Naive thymus-derived CD8-positive, alpha-beta T cell (primary cell): ENCODE measurements around the gene ITGA7. TPM values are rescaled to one million over a fixed set of nuclear protein-coding genes. Genes with fewer than 3 reads are reported as not detected.
"Not testable (repeated sequence)": the region's sequence is repeated elsewhere in the genome, so short reads cannot be mapped to it uniquely, and the experiment has no call there.

Experiments used
- ATAC-seq, 2 donors: fragments of 150-1000 bp; cut with Tn5 transposase in 1 of 2; sonication (Bioruptor Pico), chemical (Tn5 transposase) in 1 of 2; 1 replicate in 1 of 2; 2 replicates in 1 of 2; pipeline ENCODE4 v1.10.0; 2021; ENCODE audit warnings: mild to moderate bottlenecking in 2 of 2, moderate library complexity in 2 of 2
- POLR2A ChIA-PET: fragments of 350-600 bp; sonication (Branson Sonifier 250); formaldehyde crosslinking; loops from one replicate; lab custom pipeline; 2021; ENCODE audit warnings: antibody characterized with exemption; lab: Charles Lee
- DNase-seq, 10 donors: peaks; one replicate each; pipeline versions ENCODE4 v3.0.0 to v3.0.0-alpha.2; 2020 to 2022
- H3K27ac Mint-ChIP-seq, 10 donors: one replicate each; pipeline ENCODE4 v1.8.0; 2020 to 2022; ENCODE audit warnings: mild to moderate bottlenecking in 10 of 10, mixed read lengths in 10 of 10, moderate library complexity in 4 of 10, inconsistent platforms in 1 of 10
- H3K27me3 Mint-ChIP-seq, 5 donors: one replicate each; pipeline ENCODE4 v1.8.0; 2021 to 2022; ENCODE audit warnings: mixed read lengths in 5 of 5
- H3K36me3 Mint-ChIP-seq, 3 donors: one replicate each; pipeline ENCODE4 v1.8.0; 2020 to 2022; ENCODE audit warnings: mixed read lengths in 3 of 3, mild to moderate bottlenecking in 2 of 3, inconsistent platforms in 1 of 3
- H3K4me1 Mint-ChIP-seq, 4 donors: one replicate each; pipeline ENCODE4 v1.8.0; 2021 to 2022; ENCODE audit warnings: mixed read lengths in 4 of 4
- H3K4me3 Mint-ChIP-seq, 10 donors: one replicate each; pipeline ENCODE4 v1.8.0; 2020 to 2022; ENCODE audit warnings: mild to moderate bottlenecking in 10 of 10, mixed read lengths in 10 of 10, moderate library complexity in 6 of 10, inconsistent platforms in 1 of 10
- H3K9me3 Mint-ChIP-seq, 9 donors: one replicate each; pipeline ENCODE4 v1.8.0; 2020 to 2022; ENCODE audit warnings: mixed read lengths in 9 of 9, mild to moderate bottlenecking in 3 of 9, inconsistent platforms in 1 of 9, moderate library complexity in 1 of 9
- polyA plus RNA-seq, 3 donors: library from polyadenylated mRNA; unstranded; fragments of 300-500 nt; fragmentation: Illumina TruSeq; gene quantifications; one replicate each; pipeline ENCODE4 v1.2.3, GENCODE V29; 2021
- total RNA-seq, 8 experiments: library from RNA in 2 of 8; stranded (reverse) in 2 of 8; gene quantifications; one replicate each; pipeline ENCODE4 v1.2.3 and lab custom pipeline; 2021 to 2026

Gene ITGA7
- total and polyA plus RNA-seq, 5 experiments from 2014 or later = 1.5 to 7.0 (median 3.4) TPM; not detected in 1

GRCh38 chr12:55658212-55658611, 49.5 kb downstream of the ITGA7 start:
- H3K27ac Mint-ChIP-seq = no peak overlapping the region

GRCh38 chr12:55657212-55657611, 50.5 kb downstream of the ITGA7 start:
- Mint-ChIP-seq H3K4me1 (peaks cover 2 to 13% (median 7%) of the 10 kb centered on the region in 4 donors), H3K36me3 (no peaks in the 10 kb centered on the region), H3K27ac (peak overlapping the region in 1 of 10 donors; percentile 50), H3K27me3 (peaks cover 0 to 2% (median 0%) of the 10 kb centered on the region in 5 donors), H3K4me3 (no peak overlapping the region), H3K9me3 (no peaks in the 10 kb centered on the region)
- ATAC-seq = no peak
- POLR2A ChIA-PET = interaction anchor here (3.4 kb wide), 1 partner anchor 10 kb away, joined by 21 read pairs; no protein-coding TSS in a partner anchor
- no peak for DNase-seq

More at GRCh38 chr12:55658212-55658611, 49.5 kb downstream of the ITGA7 start:
- Mint-ChIP-seq H3K4me3 (no peak overlapping the region), H3K27me3 (peaks cover 0 to 5% (median 0%) of the 10 kb centered on the region in 5 donors), H3K36me3 (no peaks in the 10 kb centered on the region), H3K4me1 (peaks cover 0 to 4% (median 1%) of the 10 kb centered on the region in 4 donors), H3K9me3 (no peaks in the 10 kb centered on the region)
- ATAC-seq = no peak
- no peak for DNase-seq
- POLR2A ChIA-PET = no interaction called here

- ATAC-seq (no peak), DNase-seq (no peak)
- H3K27me3 Mint-ChIP-seq = peaks cover 0 to 2% (median 0%) of the 10 kb centered on the region in 5 donors
- POLR2A ChIA-PET = interaction anchor here (3.4 kb wide), 1 partner anchor 8 kb away, joined by 21 read pairs; no protein-coding TSS in a partner anchor
- no peak overlapping the region for H3K27ac Mint-ChIP-seq
- no peaks in the 10 kb centered on the region for H3K9me3 Mint-ChIP-seq
- H3K4me1 Mint-ChIP-seq = peaks cover 4 to 23% (median 9%) of the 10 kb centered on the region in 4 donors
- no peaks in the 10 kb centered on the region for H3K36me3 Mint-ChIP-seq
- H3K4me3 Mint-ChIP-seq = no peak overlapping the region
These were observed 53.0 kb downstream of the ITGA7 start for GRCh38 chr12:55654511-55655214.

- DNase-seq = peak in 2 of 10 donors; percentile 6 to 16
- peak overlapping the region in 1 of 10 donors; percentile 19 for H3K27ac Mint-ChIP-seq
- H3K4me1 Mint-ChIP-seq = peaks cover 4 to 23% (median 9%) of the 10 kb centered on the region in 4 donors
- POLR2A ChIA-PET = no interaction called here
- ATAC-seq = peak in 1 of 2 donors; percentile 60
- no peaks in the 10 kb centered on the region for H3K9me3 Mint-ChIP-seq
- peaks cover 0 to 2% (median 0%) of the 10 kb centered on the region in 5 donors for H3K27me3 Mint-ChIP-seq
- no peaks in the 10 kb centered on the region for H3K36me3 Mint-ChIP-seq
- H3K4me3 Mint-ChIP-seq = no peak overlapping the region
These were observed 54.7 kb downstream of the ITGA7 start for GRCh38 chr12:55653031-55653430.

- Mint-ChIP-seq H3K9me3 (no peaks in the 10 kb centered on the region), H3K4me3 (no peak overlapping the region), H3K27me3 (peaks cover 0 to 2% (median 0%) of the 10 kb centered on the region in 5 donors), H3K4me1 (peaks cover 4 to 23% (median 9%) of the 10 kb centered on the region in 4 donors), H3K27ac (no peak overlapping the region), H3K36me3 (no peaks in the 10 kb centered on the region)
- peak; percentile 64 to 71 for ATAC-seq
- no peak for DNase-seq
- POLR2A ChIA-PET = no interaction called here
These were observed 55.4 kb downstream of the ITGA7 start for GRCh38 chr12:55652352-55652751.

- H3K4me3 Mint-ChIP-seq = no peak overlapping the region
- no peaks in the 10 kb centered on the region for H3K36me3 Mint-ChIP-seq
- peaks cover 10 to 23% (median 14%) of the 10 kb centered on the region in 4 donors for H3K4me1 Mint-ChIP-seq
- H3K9me3 Mint-ChIP-seq = no peaks in the 10 kb centered on the region
- H3K27ac Mint-ChIP-seq = no peak overlapping the region
- H3K27me3 Mint-ChIP-seq = no peaks in the 10 kb centered on the region
- ATAC-seq = no peak
- POLR2A ChIA-PET = no interaction called here
- no peak for DNase-seq
These were observed 56.4 kb downstream of the ITGA7 start for GRCh38 chr12:55651299-55651683.

GRCh38 chr12:55650620-55651298, 56.9 kb downstream of the ITGA7 start:
- POLR2A ChIA-PET, H3K36me3 Mint-ChIP-seq, H3K27me3 Mint-ChIP-seq, DNase-seq, H3K4me3 Mint-ChIP-seq, ATAC-seq, H3K9me3 Mint-ChIP-seq: not testable (repeated sequence)
- peak overlapping the region in 1 of 10 donors; percentile 13 for H3K27ac Mint-ChIP-seq
- peaks cover 12 to 26% (median 18%) of the 10 kb centered on the region in 4 donors for H3K4me1 Mint-ChIP-seq

GRCh38 chr12:55647027-55647426, 60.7 kb downstream of the ITGA7 start:
- Mint-ChIP-seq H3K4me3 (peak overlapping the region in 3 of 10 donors; percentile 21 to 39 (median 26)), H3K36me3 (no peaks in the 10 kb centered on the region), H3K27me3 (no peaks in the 10 kb centered on the region), H3K27ac (peak overlapping the region in 9 of 10 donors; percentile 82 to 92 (median 88)), H3K9me3 (no peaks in the 10 kb centered on the region), H3K4me1 (peaks cover 14 to 32% (median 24%) of the 10 kb centered on the region in 4 donors)
- ATAC-seq (no peak), DNase-seq (no peak)
- POLR2A ChIA-PET = interaction anchor here (1.4 to 1.7 kb wide), 2 partner anchors 9 to 14 kb away, joined by 5 to 21 read pairs; no protein-coding TSS in a partner anchor

- Mint-ChIP-seq H3K4me3 (no peak overlapping the region), H3K27me3 (no peaks in the 10 kb centered on the region), H3K4me1 (peaks cover 16 to 32% (median 26%) of the 10 kb centered on the region in 4 donors), H3K27ac (peak overlapping the region in 2 of 10 donors; percentile 41 to 53), H3K36me3 (no peaks in the 10 kb centered on the region), H3K9me3 (no peaks in the 10 kb centered on the region)
- POLR2A ChIA-PET = no interaction called here
- no peak for ATAC-seq
- no peak for DNase-seq
These were observed 63.1 kb downstream of the ITGA7 start for GRCh38 chr12:55644591-55644990.

GRCh38 chr12:55642669-55643068, 65.0 kb downstream of the ITGA7 start:
- DNase-seq (no peak), ATAC-seq (no peak)
- Mint-ChIP-seq H3K27me3 (peaks cover 0 to 5% (median 1%) of the 10 kb centered on the region in 5 donors), H3K4me1 (peaks cover 17 to 33% (median 26%) of the 10 kb centered on the region in 4 donors), H3K36me3 (no peaks in the 10 kb centered on the region), H3K4me3 (no peak overlapping the region), H3K9me3 (no peaks in the 10 kb centered on the region), H3K27ac (peak overlapping the region in 2 of 10 donors; percentile 18 to 37)
- POLR2A ChIA-PET = no interaction called here

GRCh38 chr12:55642267-55642666, 65.4 kb downstream of the ITGA7 start:
- Mint-ChIP-seq H3K9me3 (no peaks in the 10 kb centered on the region), H3K27ac (peak overlapping the region in 1 of 10 donors; percentile 18), H3K4me1 (peaks cover 21 to 37% (median 30%) of the 10 kb centered on the region in 4 donors), H3K36me3 (no peaks in the 10 kb centered on the region), H3K27me3 (peaks cover 3 to 9% (median 5%) of the 10 kb centered on the region in 5 donors), H3K4me3 (peak overlapping the region in 2 of 10 donors; percentile 13 to 38)
- POLR2A ChIA-PET = no interaction called here
- DNase-seq (no peak), ATAC-seq (no peak)

- no peaks in the 10 kb centered on the region for H3K9me3 Mint-ChIP-seq
- ATAC-seq (no peak), DNase-seq (no peak)
- no peaks in the 10 kb centered on the region for H3K36me3 Mint-ChIP-seq
- H3K4me3 Mint-ChIP-seq = no peak overlapping the region
- peaks cover 5 to 14% (median 10%) of the 10 kb centered on the region in 5 donors for H3K27me3 Mint-ChIP-seq
- H3K4me1 Mint-ChIP-seq = peaks cover 19 to 39% (median 31%) of the 10 kb centered on the region in 4 donors
- POLR2A ChIA-PET = no interaction called here
- H3K27ac Mint-ChIP-seq = peak overlapping the region in 1 of 10 donors; percentile 18
These were observed 66.1 kb downstream of the ITGA7 start for GRCh38 chr12:55641595-55641994.
